Activated CD4-positive, alpha-beta T cell treated with anti-CD3 and anti-CD28 coated beads, Interleukin-2, Interleukin-6, amounts not matched to agents 100 ng/mL and 50 ng/mL, durations not matched to agents 16 hours and 8 hours (primary cell): ENCODE measurements around the gene USP17L28.
"Not testable (repeated sequence)": the region's sequence is repeated elsewhere in the genome, so short reads cannot be mapped to it uniquely, and the experiment has no call there.

ENCODE experiments used
- DNase-seq: peaks from one replicate; pipeline ENCODE4 v3.0.0-alpha.2; 2020

The USP17L28 gene

GRCh38 chr4:9348593-9348992 lies at the start of gene USP17L28:
Gene USP17L28 (plus strand): TSS chr4:9348893. CDS start chr4:9348893, 0 bp downstream.
- DNase-seq = not testable (repeated sequence)

DNA sequence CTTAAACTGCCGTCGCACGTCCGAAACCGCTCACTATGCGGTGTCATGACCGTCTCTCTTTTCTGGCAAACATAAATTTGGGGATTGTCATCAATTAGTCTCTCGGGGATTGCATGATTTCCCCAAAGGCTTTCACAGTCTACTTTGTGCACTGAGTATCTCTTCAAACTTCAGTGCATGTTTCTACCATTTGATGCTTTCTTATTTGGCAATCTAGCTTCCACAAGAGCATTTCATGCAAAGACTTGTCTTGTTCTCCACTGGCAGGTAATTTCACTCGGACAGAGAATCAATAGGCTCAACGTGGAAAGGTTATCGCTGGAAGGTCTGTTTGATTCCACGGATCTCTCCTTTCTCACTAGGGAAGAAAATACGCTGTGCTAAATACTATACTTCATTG lies 24.5 kb upstream of the USP17L28 start:
- DNase-seq = peak; percentile 10

GRCh38 chr4:9324865-9325264 lies 23.8 kb upstream of the USP17L28 start, which contains the start of gene USP17L24:
Gene USP17L24 (plus strand): TSS chr4:9325165. CDS start chr4:9325165, 0 bp downstream.
- DNase-seq = not testable (repeated sequence)

DNA sequence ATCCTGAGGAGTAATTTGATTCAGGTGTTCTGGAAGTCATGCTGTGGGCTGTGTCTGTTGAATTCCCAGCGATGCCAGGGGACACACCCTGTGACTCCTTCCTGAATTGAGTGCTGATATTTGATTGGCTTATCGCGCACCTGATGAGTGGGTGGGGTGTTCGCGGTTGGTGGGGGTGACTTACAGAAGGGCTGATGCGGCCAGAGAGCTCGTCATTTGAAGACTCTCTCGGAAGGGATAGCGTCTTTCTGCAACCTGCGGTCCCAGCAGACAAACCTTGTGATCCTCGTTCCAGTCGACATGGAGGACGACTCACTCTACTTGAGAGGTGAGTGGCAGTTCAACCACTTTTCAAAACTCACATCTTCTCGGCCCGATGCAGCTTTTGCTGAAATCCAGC lies 19.1 kb upstream of the USP17L28 start, which contains the start of gene USP17L25:
TSS of gene USP17L25 (plus strand) at position 301 of the 400 bp plus-strand sequence. CDS start at position 301, 0 bp downstream.
- not testable (repeated sequence) for DNase-seq

DNA sequence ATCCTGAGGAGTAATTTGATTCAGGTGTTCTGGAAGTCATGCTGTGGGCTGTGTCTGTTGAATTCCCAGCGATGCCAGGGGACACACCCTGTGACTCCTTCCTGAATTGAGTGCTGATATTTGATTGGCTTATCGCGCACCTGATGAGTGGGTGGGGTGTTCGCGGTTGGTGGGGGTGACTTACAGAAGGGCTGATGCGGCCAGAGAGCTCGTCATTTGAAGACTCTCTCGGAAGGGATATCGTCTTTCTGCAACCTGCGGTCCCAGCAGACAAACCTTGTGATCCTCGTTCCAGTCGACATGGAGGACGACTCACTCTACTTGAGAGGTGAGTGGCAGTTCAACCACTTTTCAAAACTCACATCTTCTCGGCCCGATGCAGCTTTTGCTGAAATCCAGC lies 14.3 kb upstream of the USP17L28 start, which contains the start of gene USP17L26:
TSS of gene USP17L26 (plus strand) at position 301 of the 400 bp plus-strand sequence. CDS start at position 301, 0 bp downstream.
- not testable (repeated sequence) for DNase-seq

DNA sequence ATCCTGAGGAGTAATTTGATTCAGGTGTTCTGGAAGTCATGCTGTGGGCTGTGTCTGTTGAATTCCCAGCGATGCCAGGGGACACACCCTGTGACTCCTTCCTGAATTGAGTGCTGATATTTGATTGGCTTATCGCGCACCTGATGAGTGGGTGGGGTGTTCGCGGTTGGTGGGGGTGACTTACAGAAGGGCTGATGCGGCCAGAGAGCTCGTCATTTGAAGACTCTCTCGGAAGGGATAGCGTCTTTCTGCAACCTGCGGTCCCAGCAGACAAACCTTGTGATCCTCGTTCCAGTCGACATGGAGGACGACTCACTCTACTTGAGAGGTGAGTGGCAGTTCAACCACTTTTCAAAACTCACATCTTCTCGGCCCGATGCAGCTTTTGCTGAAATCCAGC lies 9.6 kb upstream of the USP17L28 start, which contains the start of gene USP17L5:
TSS of gene USP17L5 (plus strand) at position 301 of the 400 bp plus-strand sequence. CDS start at position 301, 0 bp downstream.
- not testable (repeated sequence) for DNase-seq

- DNase-seq = not testable (repeated sequence)
These were observed 4.8 kb upstream of the USP17L28 start, which contains the start of gene USP17L27 for GRCh38 chr4:9343848-9344247. Gene USP17L27 (plus strand): TSS chr4:9344148. CDS start chr4:9344148, 0 bp downstream.

- DNase-seq = not testable (repeated sequence)
These were observed 2.2 kb downstream of the USP17L28 start for GRCh38 chr4:9350866-9351265.

DNA sequence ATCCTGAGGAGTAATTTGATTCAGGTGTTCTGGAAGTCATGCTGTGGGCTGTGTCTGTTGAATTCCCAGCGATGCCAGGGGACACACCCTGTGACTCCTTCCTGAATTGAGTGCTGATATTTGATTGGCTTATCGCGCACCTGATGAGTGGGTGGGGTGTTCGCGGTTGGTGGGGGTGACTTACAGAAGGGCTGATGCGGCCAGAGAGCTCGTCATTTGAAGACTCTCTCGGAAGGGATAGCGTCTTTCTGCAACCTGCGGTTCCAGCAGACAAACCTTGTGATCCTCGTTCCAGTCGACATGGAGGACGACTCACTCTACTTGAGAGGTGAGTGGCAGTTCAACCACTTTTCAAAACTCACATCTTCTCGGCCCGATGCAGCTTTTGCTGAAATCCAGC lies 4.6 kb downstream of the USP17L28 start, which contains the start of gene USP17L29:
TSS of gene USP17L29 (plus strand) at position 301 of the 400 bp plus-strand sequence. CDS start at position 301, 0 bp downstream.
- DNase-seq = not testable (repeated sequence)

DNA sequence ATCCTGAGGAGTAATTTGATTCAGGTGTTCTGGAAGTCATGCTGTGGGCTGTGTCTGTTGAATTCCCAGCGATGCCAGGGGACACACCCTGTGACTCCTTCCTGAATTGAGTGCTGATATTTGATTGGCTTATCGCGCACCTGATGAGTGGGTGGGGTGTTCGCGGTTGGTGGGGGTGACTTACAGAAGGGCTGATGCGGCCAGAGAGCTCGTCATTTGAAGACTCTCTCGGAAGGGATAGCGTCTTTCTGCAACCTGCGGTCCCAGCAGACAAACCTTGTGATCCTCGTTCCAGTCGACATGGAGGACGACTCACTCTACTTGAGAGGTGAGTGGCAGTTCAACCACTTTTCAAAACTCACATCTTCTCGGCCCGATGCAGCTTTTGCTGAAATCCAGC lies 14.1 kb downstream of the USP17L28 start, which contains the start of gene USP17L30:
TSS of gene USP17L30 (plus strand) at position 301 of the 400 bp plus-strand sequence. CDS start at position 301, 0 bp downstream.
- not testable (repeated sequence) for DNase-seq

GRCh38 chr4:9379881-9380280 lies 31.2 kb downstream of the USP17L28 start:
- DNase-seq = not testable (repeated sequence)

DNA sequence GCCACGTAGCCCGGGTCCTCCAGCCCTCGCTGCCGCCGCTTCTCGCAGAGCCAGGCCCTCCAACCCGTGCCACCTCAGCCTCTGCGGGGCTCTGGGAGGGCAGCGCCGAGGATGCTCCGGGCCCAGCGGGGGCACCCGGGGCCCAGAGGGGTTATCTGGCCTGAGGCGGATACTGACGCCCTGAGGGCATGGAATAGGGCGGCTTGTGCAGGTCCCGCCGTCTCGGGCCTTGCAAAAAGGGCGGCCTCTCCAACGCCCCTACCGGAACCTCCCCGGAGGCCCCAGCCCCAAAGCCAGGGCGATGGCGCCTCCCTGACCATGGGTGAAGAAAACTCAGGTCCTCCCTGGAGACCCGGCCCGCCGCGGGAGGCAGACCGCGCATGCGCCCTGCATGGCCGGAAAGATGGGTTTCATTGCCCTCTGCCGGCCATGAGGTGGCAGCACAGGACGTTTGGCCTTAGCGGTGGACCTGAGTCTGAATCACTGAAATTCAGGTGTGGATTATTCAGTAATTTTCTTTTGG lies 32.4 kb downstream of the USP17L28 start:
- peak; percentile 74 for DNase-seq

GRCh38 chr4:9384126-9384525 lies 35.4 kb downstream of the USP17L28 start:
- no peak for DNase-seq

DNA sequence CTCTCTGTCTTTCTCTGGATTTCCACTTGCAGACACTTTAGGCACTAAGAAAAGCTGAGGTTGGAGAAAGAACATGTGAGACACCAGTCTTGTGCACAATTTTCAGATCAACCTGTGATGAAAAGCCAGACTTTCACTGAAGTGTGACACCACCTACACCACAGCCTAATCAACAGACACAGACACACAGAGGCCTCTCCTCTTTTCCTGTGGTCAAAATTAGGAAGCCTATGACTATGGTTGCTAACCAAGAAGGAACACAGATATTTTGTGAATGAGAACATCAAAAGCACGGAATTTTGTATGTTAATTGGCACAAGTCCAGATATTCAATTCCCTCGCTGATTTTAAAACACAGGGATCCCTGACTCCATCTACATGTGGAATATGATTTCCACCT lies 40.3 kb downstream of the USP17L28 start:
- DNase-seq = not testable (repeated sequence)
